IPS DF 4.7 (cell line): ENCODE results near the gene SLC25A38.
"Not testable (repeated sequence)": the region's sequence is repeated elsewhere in the genome, so short reads cannot be mapped to it uniquely, and the experiment has no call there.

Source experiments
- DNase-seq: peaks from one replicate; pipeline ENCODE4 v3.0.0-alpha.2; 2013; ENCODE audit warnings: low spot score; ENCODE audit errors: extremely low read depth

SLC25A38 gene

GRCh38 chr3:39407259-39407629 is 24.1 kb downstream of the SLC25A38 start:
- DNase-seq, result no peak

- DNase-seq, result no peak
Measured at GRCh38 chr3:39407773-39408492, 24.8 kb downstream of the SLC25A38 start.

GRCh38 chr3:39408493-39409372 is 25.6 kb downstream of the SLC25A38 start:
- DNase-seq, result no peak

GRCh38 chr3:39409514-39410136 is 26.5 kb downstream of the SLC25A38 start:
- no peak for DNase-seq

- DNase-seq, result no peak
Measured at GRCh38 chr3:39410893-39411292, 27.7 kb downstream of the SLC25A38 start.

- DNase-seq, result no peak
Measured at GRCh38 chr3:39412668-39413260, 29.6 kb downstream of the SLC25A38 start.

- DNase-seq, result no peak
Measured at GRCh38 chr3:39413691-39414420, 30.7 kb downstream of the SLC25A38 start.

- DNase-seq, result no peak
Measured at GRCh38 chr3:39414421-39414907, 31.3 kb downstream of the SLC25A38 start.

GRCh38 chr3:39415302-39415701 is 32.1 kb downstream of the SLC25A38 start:
- DNase-seq, result not testable (repeated sequence)

- DNase-seq, result no peak
Measured at GRCh38 chr3:39415983-39416382, 32.8 kb downstream of the SLC25A38 start.

- DNase-seq, result not testable (repeated sequence)
Measured at GRCh38 chr3:39416998-39417397, 33.8 kb downstream of the SLC25A38 start.

- not testable (repeated sequence) for DNase-seq
Measured at GRCh38 chr3:39418556-39419225, 35.5 kb downstream of the SLC25A38 start.

- DNase-seq, result no peak
Measured at GRCh38 chr3:39419742-39420315, 36.7 kb downstream of the SLC25A38 start.

- DNase-seq, result no peak
Measured at GRCh38 chr3:39420543-39420942, 37.4 kb downstream of the SLC25A38 start.

- DNase-seq, result no peak
Measured at GRCh38 chr3:39423436-39423970, 40.3 kb downstream of the SLC25A38 start.

GRCh38 chr3:39426312-39426711 is 43.1 kb downstream of the SLC25A38 start:
- no peak for DNase-seq

- no peak for DNase-seq
Measured at GRCh38 chr3:39427506-39427905, 44.3 kb downstream of the SLC25A38 start.

- DNase-seq, result no peak
Measured at GRCh38 chr3:39428745-39429201, 45.6 kb downstream of the SLC25A38 start.

GRCh38 chr3:39429466-39429865 is 46.3 kb downstream of the SLC25A38 start:
- no peak for DNase-seq

- DNase-seq, result no peak
Measured at GRCh38 chr3:39432342-39432741, 49.2 kb downstream of the SLC25A38 start.
